ENCODE results near the gene ANKRD65.

Gene ANKRD65

DNA sequence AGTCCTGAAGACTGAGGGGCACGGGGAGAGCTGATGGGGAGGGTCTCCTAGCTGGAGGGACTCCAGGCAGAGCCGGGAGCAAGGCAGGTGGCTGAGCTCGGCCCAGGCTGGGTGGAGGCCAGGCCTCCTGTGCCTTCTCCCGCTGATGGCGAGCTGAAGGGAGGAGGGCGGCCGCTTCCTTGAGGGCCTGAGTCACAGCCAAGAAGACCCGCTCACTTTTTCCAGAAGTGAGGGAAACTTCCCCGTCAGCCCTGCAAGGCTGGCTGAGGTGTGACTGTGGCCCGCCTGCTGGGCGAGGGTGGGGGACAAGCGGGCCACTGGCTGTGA lies 12.7 kb upstream of the ANKRD65 start:
- H3K4me3 ChIP-seq (ENCODE audit: low read depth, low read length): no peak overlapping the region

GRCh38 chr1:1432951-1433803 lies 12.1 kb upstream of the ANKRD65 start:
- Histone ChIP-seq H3K4me3 (ENCODE audit: low read depth, low read length) (no peak overlapping the region), H3K27ac (peak overlapping the region; percentile 93), H3K36me3 (no peaks in the 10 kb centered on the region; the same call in 1 of the 2 replicates), H3K27me3 (ENCODE audit: insufficient read depth, low read depth, severe bottlenecking) (no peaks in the 10 kb centered on the region), H3K9me3 (ENCODE audit: severe bottlenecking) (no peaks in the 10 kb centered on the region)
- TF ChIP-seq CTCF (IDR thresholded peaks at IDR 0.05; ENCODE audit: low read depth, low read length): no peak
- DNase-seq: peak; percentile 82

More for the DNA sequence above, 12.7 kb upstream of the ANKRD65 start:
- H3K27me3 ChIP-seq (ENCODE audit: insufficient read depth, low read depth, severe bottlenecking): no peaks in the 10 kb centered on the region
- no peaks in the 10 kb centered on the region; the same call in 1 of the 2 replicates for H3K36me3 ChIP-seq
- TF ChIP-seq CTCF (IDR thresholded peaks at IDR 0.05; ENCODE audit: low read depth, low read length): no peak
- H3K27ac ChIP-seq: peak overlapping the region; percentile 93
- H3K9me3 ChIP-seq (ENCODE audit: severe bottlenecking): no peaks in the 10 kb centered on the region
- DNase-seq: no peak

DNA sequence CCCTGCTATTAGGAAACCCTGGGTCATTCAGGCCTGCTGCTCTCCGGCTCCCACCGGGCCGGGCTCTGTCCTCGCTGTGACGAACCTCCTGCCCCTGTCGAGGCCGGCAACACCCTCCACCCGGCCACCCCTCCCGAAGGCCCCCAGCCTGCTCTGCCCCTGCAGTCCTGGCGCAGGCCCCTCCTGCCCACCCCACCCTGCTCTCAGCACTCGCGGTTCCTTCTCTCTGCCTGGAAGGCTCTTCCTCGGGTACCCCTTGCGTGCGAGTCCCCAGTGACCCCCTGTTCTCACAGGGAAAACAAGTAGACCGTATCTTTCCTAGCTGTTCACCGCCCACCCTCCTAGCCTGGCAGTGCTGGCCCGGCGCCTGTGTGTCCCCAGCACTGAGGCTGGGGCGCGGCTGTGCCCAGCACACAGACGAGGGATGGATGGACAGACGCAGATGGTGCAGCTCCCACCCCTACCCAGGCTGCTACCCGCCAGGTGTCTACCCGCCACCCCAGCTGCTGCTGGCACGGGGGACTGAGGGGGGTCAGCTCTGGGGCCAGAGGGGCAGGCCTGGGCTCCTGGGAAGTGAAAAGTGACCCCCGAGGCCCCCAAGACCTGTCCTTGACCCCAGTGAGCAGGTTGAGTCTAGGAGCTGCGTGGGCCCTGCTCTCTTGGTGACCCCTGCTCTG lies 11.3 kb upstream of the ANKRD65 start:
- no peaks in the 10 kb centered on the region; the same call in 1 of the 2 replicates for H3K36me3 ChIP-seq
- DNase-seq: no peak
- no peak overlapping the region for H3K4me3 ChIP-seq (ENCODE audit: low read depth, low read length)
- H3K9me3 ChIP-seq (ENCODE audit: severe bottlenecking): no peaks in the 10 kb centered on the region
- H3K27ac ChIP-seq: peak overlapping the region; percentile 93
- H3K27me3 ChIP-seq (ENCODE audit: insufficient read depth, low read depth, severe bottlenecking): no peaks in the 10 kb centered on the region
- no peak for TF ChIP-seq CTCF (IDR thresholded peaks at IDR 0.05; ENCODE audit: low read depth, low read length)

DNA sequence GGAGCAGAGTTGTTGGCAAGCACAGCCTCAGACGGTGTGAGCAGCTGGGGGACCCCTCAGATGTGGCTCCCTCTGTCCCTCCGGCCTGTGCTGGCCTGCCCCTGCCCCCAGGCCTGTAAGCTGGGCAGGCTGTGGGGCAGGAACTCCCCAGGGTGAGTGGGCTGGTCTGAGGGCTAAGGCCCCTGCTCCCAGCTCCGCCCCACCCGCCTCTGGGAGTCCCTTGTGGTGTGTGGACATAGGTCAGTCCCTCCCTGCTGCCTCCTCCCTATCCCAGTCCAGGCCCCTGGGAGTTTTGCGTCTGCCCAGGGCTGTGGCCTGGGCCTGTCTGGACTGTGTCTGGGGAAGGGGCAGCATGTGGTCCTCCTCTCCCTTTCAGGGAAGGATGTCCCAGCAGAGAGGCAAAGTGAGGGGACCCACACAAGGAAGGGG lies 10.8 kb upstream of the ANKRD65 start:
- DNase-seq: peak; percentile 87
- TF ChIP-seq CTCF (IDR thresholded peaks at IDR 0.05; ENCODE audit: low read depth, low read length): no peak
- Histone ChIP-seq H3K36me3 (no peaks in the 10 kb centered on the region), H3K27ac (peak overlapping the region; percentile 93), H3K9me3 (ENCODE audit: severe bottlenecking) (no peaks in the 10 kb centered on the region), H3K27me3 (ENCODE audit: insufficient read depth, low read depth, severe bottlenecking) (no peaks in the 10 kb centered on the region), H3K4me3 (ENCODE audit: low read depth, low read length) (no peak overlapping the region)

GRCh38 chr1:1430992-1431844 lies 10.1 kb upstream of the ANKRD65 start:
- no peak for TF ChIP-seq CTCF (IDR thresholded peaks at IDR 0.05; ENCODE audit: low read depth, low read length)
- no peak for DNase-seq
- Histone ChIP-seq H3K4me3 (ENCODE audit: low read depth, low read length) (no peak overlapping the region; the same call in 1 of the 2 replicates), H3K36me3 (no peaks in the 10 kb centered on the region), H3K27me3 (ENCODE audit: insufficient read depth, low read depth, severe bottlenecking) (no peaks in the 10 kb centered on the region), H3K9me3 (ENCODE audit: severe bottlenecking) (no peaks in the 10 kb centered on the region), H3K27ac (peak overlapping the region; percentile 93)

All from WERI-Rb-1 (cell line).